ENCODE results near the gene PRR14.
A peak's percentile ranks its signal among the peaks of the same experiment; 100 is the strongest.

PRR14 gene

DNA sequence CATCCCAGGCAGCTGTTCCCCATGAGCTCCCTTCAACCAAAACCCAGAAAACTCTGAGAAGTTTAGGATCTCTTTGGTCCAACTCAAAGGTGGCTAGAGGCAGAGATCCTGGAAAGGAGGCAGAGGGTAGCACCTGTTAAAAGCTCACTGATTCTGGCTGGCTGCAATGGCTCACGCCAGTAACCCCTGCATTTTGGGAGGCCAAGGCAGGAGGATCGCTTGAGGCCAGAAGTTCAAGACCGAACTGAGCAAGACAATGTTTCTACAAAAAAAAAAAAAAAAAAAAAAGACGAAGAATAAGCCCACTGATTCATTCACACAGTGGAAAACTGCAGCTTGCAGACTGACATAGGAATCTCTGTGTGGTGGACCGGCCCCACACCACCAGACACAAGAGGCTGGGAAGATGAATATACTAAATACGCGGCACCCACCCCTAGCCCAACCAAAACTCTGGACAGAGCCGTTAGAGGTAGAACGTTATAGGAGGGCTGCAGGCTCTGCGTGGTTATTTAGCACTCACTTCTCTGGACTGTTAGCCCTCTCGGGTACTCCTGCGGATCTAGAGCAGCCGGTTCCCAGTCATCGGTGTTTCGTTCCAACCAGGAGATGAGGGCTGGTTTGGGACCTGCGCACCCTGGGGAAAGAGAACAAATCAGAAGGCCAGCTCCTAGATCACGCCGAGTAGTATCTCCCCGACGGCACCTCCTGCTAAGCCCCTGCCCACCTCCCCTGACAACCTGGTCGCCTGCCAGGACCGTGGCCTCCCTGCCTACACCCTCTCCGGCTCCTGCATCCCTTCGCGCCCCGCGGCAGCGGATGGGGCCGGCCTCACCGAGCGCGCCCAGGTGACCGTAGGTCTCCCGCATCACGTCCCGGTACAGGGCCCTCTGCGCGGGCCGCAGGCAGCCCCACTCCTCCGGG lies 41.5 kb upstream of the PRR14 start:
- Histone ChIP-seq H3K36me3 (ENCODE audit: insufficient read depth, insufficient read length, low read length) (peaks cover 40% of the 10 kb centered on the region), H3K27me3 (ENCODE audit: insufficient read depth, insufficient read length) (no peaks in the 10 kb centered on the region), H3K9ac (ENCODE audit: insufficient read length, low read depth) (peak overlapping the region; percentile 95), H3K9me3 (ENCODE audit: insufficient read depth, low read length) (no peaks in the 10 kb centered on the region), H3K4me3 (ENCODE audit: insufficient read length, low read depth) (peak overlapping the region; percentile 95), H3K4me1 (ENCODE audit: insufficient read depth, insufficient read length) (peaks cover 2% of the 10 kb centered on the region)
- no peak for DNase-seq (ENCODE audit: low read depth, low spot score)
- TF ChIP-seq ZNF274 (IDR thresholded peaks at IDR 0.05; ENCODE audit: low read depth, low read length): no peak
- no peak for TF ChIP-seq YY1 (IDR thresholded peaks at IDR 0.05; ENCODE audit: insufficient read depth, insufficient read length)
- no peak for TF ChIP-seq SUZ12 (IDR thresholded peaks at IDR 0.05; ENCODE audit: extremely low read depth, insufficient read depth, insufficient read length)

DNA sequence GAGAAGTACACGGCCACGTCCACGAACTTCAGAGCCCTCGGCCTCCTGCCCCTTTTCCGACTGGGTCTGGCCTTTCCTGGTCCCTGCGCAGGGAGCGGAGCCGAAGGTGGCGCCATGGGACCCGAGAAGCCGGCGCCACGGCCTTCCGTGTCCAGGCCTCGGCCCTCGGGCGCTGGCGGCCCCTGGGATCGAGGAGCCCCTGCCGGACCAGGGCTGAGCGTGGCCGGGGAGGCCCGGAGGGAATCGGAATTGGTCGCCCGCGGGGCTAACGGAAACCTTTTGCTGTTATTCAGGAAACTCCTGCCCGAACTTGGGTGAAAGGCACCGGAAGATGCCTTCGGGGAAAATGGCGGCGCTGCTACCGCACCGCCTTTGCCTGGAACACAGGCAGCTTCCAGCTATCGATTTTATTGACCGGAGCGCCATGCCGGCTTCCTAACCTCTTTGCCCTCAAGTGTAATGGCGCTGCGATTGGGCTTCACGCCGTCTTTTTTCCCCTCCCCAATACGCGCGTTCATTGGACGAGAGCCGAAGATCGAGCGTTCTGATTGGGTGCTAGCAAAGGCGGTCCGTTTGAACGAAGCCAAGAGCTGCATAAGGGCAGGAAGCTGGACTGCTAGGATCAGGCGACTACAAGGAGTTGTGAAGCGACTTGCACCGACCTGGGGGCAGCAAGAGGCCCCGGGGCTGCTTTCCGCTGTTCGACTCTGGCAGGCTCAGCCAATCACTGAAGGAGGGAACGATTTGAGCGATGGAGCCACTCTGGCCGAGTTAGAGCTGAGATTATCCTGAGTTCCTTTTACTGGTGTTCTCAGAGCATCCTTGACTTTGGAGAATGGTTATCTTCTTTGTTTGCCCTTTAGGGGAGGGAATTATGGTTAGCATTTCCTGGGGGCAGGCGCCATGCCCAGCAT lies 40.6 kb upstream of the PRR14 start, which contains the start of gene ZNF689:
TSS of gene ZNF689 (minus strand) at position 464 of the 914 bp plus-strand sequence. CDS start at position 116, 348 bp downstream.
- TF ChIP-seq YY1 (IDR thresholded peaks at IDR 0.05; ENCODE audit: insufficient read depth, insufficient read length) (peak; percentile 98), SUZ12 (IDR thresholded peaks at IDR 0.05; ENCODE audit: extremely low read depth, insufficient read depth, insufficient read length) (no peak)
- Histone ChIP-seq H3K4me1 (ENCODE audit: insufficient read depth, insufficient read length) (peaks cover 3% of the 10 kb centered on the region), H3K9ac (ENCODE audit: insufficient read length, low read depth) (peak within 1 kb of the TSS; percentile 95), H3K27me3 (ENCODE audit: insufficient read depth, insufficient read length) (no peaks in the 10 kb centered on the region), H3K36me3 (ENCODE audit: insufficient read depth, insufficient read length, low read length) (peaks cover 30% of the 10 kb centered on the region), H3K4me3 (ENCODE audit: insufficient read length, low read depth) (peak within 1 kb of the TSS; percentile 95), H3K9me3 (ENCODE audit: insufficient read depth, low read length) (no peaks in the 10 kb centered on the region)
- DNase-seq (ENCODE audit: low read depth, low spot score): peak; percentile 99

DNA sequence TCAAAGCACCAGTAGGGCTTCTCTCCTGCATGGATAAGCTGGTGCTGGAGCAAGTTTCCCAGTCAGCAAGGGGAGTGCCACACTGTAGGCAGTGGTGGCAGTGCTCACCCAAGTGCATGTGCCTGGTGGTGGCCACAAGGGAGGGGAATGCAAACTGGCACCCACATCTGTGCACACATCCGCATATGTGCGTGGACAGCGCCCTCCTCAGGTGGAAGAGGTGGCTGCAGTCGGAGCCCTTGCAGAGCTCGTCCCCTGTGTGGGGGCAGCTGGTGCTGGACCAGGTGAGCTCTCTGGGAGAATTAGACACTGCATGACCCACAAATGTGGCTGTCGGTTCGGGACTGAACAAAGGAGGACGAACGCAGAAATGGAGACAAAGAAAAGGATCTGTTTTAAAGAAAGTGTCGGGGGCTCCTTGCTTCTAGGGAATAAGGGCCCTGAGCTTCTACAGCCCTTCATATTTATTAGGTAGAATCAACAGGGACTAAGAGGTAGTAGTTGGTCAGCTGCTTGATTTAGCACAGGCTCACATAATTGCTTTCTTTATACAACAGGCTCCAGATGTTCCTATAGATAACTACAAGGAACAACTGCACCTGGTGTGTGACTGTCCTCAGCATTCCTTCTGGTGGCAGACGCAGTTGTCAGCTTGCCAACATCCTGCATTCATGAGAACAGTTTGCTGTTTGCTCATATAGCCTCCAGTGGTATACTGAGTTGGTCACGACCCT lies 35.2 kb upstream of the PRR14 start:
- Histone ChIP-seq H3K9me3 (ENCODE audit: insufficient read depth, low read length) (no peaks in the 10 kb centered on the region), H3K4me3 (ENCODE audit: insufficient read length, low read depth) (no peak overlapping the region), H3K4me1 (ENCODE audit: insufficient read depth, insufficient read length) (peaks cover 3% of the 10 kb centered on the region), H3K36me3 (ENCODE audit: insufficient read depth, insufficient read length, low read length) (no peaks in the 10 kb centered on the region), H3K9ac (ENCODE audit: insufficient read length, low read depth) (no peak overlapping the region), H3K27me3 (ENCODE audit: insufficient read depth, insufficient read length) (no peaks in the 10 kb centered on the region)
- TF ChIP-seq ZNF274 (IDR thresholded peaks at IDR 0.05; ENCODE audit: low read depth, low read length) (no peak), SUZ12 (IDR thresholded peaks at IDR 0.05; ENCODE audit: extremely low read depth, insufficient read depth, insufficient read length) (no peak), YY1 (IDR thresholded peaks at IDR 0.05; ENCODE audit: insufficient read depth, insufficient read length) (no peak)
- peak; percentile 68 for DNase-seq (ENCODE audit: low read depth, low spot score)

DNA sequence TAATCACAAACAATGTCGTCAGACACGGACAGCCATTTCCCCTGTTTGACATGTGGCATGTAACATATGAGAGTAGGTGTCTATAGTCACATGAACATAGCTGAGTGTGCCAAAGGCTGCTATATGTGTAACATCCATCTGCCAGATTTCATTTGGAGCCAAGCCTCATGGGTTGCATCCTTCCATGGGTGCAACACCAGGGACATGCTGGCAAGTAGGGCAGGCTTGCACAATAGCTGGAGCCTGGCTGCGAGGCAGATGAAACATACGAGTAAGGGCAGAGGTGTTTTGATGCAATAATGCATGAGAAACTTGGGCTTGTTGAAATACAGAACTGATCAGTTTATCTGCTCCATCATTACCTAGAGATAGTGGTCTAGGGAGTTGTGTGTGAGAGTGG lies 31.6 kb upstream of the PRR14 start:
- no peak for TF ChIP-seq SUZ12 (IDR thresholded peaks at IDR 0.05; ENCODE audit: extremely low read depth, insufficient read depth, insufficient read length)
- TF ChIP-seq ZNF274 (IDR thresholded peaks at IDR 0.05; ENCODE audit: low read depth, low read length): no peak
- no peak for TF ChIP-seq YY1 (IDR thresholded peaks at IDR 0.05; ENCODE audit: insufficient read depth, insufficient read length)
- no peak overlapping the region for H3K4me3 ChIP-seq (ENCODE audit: insufficient read length, low read depth)
- no peak for DNase-seq (ENCODE audit: low read depth, low spot score)
- peaks cover 7% of the 10 kb centered on the region; the same call in 1 of the 2 replicates for H3K9me3 ChIP-seq (ENCODE audit: insufficient read depth, low read length)
- H3K4me1 ChIP-seq (ENCODE audit: insufficient read depth, insufficient read length): peaks cover 3% of the 10 kb centered on the region
- H3K36me3 ChIP-seq (ENCODE audit: insufficient read depth, insufficient read length, low read length): no peaks in the 10 kb centered on the region
- H3K27me3 ChIP-seq (ENCODE audit: insufficient read depth, insufficient read length): no peaks in the 10 kb centered on the region
- H3K9ac ChIP-seq (ENCODE audit: insufficient read length, low read depth): no peak overlapping the region

DNA sequence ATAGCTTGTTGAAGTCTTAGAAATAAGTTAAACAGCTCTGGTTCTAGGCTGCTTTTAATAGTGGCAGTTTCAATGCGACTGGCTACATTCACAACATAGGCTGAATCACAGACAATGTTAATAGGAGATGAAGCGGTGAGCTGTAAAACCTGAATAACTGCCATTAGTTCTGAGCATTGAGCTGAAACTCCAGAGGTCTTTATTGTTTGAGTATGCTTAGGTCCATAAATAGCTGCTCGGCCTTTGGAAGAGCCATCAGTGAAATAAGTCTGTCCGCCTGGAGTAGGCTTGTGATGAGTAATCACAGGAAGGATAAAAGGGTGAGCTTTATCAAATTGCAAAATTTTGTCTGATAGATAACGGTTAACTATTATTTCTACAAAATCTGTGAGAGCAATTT lies 31.1 kb upstream of the PRR14 start:
- peaks cover 11% of the 10 kb centered on the region; the same call in 1 of the 2 replicates for H3K9me3 ChIP-seq (ENCODE audit: insufficient read depth, low read length)
- H3K36me3 ChIP-seq (ENCODE audit: insufficient read depth, insufficient read length, low read length): no peaks in the 10 kb centered on the region
- no peak overlapping the region for H3K9ac ChIP-seq (ENCODE audit: insufficient read length, low read depth)
- no peaks in the 10 kb centered on the region for H3K27me3 ChIP-seq (ENCODE audit: insufficient read depth, insufficient read length)
- DNase-seq (ENCODE audit: low read depth, low spot score): no peak
- peaks cover 3% of the 10 kb centered on the region for H3K4me1 ChIP-seq (ENCODE audit: insufficient read depth, insufficient read length)
- H3K4me3 ChIP-seq (ENCODE audit: insufficient read length, low read depth): no peak overlapping the region
- TF ChIP-seq YY1 (IDR thresholded peaks at IDR 0.05; ENCODE audit: insufficient read depth, insufficient read length): no peak
- no peak for TF ChIP-seq SUZ12 (IDR thresholded peaks at IDR 0.05; ENCODE audit: extremely low read depth, insufficient read depth, insufficient read length)
- TF ChIP-seq ZNF274 (IDR thresholded peaks at IDR 0.05; ENCODE audit: low read depth, low read length): no peak

DNA sequence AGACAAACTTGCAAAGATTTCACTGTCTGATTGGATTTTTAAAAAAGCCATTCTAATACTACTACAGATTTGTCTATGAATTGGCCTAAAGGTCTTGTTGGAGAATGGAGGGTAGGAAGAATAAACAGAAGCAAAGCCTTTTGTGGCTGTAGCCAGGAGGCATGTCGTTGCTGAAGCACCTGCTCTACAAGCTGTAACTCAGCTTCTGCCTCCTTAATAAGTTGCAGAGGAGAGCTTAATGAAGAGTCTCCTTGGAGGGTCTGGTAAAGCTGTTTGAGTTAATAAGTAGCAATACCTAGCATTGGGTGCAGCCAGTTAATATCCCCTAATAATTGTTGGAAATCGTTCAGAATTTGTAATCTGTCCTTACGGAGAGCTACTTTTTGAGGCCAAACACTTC lies 30.6 kb upstream of the PRR14 start:
- no peaks in the 10 kb centered on the region for H3K27me3 ChIP-seq (ENCODE audit: insufficient read depth, insufficient read length)
- TF ChIP-seq ZNF274 (IDR thresholded peaks at IDR 0.05; ENCODE audit: low read depth, low read length): no peak
- peaks cover 3% of the 10 kb centered on the region for H3K4me1 ChIP-seq (ENCODE audit: insufficient read depth, insufficient read length)

More for the DNA sequence above, 30.6 kb upstream of the PRR14 start:
- Histone ChIP-seq H3K36me3 (ENCODE audit: insufficient read depth, insufficient read length, low read length) (no peaks in the 10 kb centered on the region), H3K4me3 (ENCODE audit: insufficient read length, low read depth) (no peak overlapping the region), H3K9me3 (ENCODE audit: insufficient read depth, low read length) (peaks cover 11% of the 10 kb centered on the region; the same call in 1 of the 2 replicates), H3K9ac (ENCODE audit: insufficient read length, low read depth) (no peak overlapping the region)
- no peak for DNase-seq (ENCODE audit: low read depth, low spot score)
